GM18519 (cell line): ENCODE measurements around the gene RAI1.

Experiments
- ATAC-seq: cut with Tn5 transposase; IDR thresholded peaks from one replicate; pipeline ENCODE4 v1.9.1; 2021; ENCODE audit warnings: mild to moderate bottlenecking, moderate library complexity; ENCODE audit not compliant: unreplicated experiment, low FRiP score

RAI1 gene

GRCh38 chr17:17779015-17779611, 97.9 kb downstream of the RAI1 start:
- ATAC-seq = no peak

DNA sequence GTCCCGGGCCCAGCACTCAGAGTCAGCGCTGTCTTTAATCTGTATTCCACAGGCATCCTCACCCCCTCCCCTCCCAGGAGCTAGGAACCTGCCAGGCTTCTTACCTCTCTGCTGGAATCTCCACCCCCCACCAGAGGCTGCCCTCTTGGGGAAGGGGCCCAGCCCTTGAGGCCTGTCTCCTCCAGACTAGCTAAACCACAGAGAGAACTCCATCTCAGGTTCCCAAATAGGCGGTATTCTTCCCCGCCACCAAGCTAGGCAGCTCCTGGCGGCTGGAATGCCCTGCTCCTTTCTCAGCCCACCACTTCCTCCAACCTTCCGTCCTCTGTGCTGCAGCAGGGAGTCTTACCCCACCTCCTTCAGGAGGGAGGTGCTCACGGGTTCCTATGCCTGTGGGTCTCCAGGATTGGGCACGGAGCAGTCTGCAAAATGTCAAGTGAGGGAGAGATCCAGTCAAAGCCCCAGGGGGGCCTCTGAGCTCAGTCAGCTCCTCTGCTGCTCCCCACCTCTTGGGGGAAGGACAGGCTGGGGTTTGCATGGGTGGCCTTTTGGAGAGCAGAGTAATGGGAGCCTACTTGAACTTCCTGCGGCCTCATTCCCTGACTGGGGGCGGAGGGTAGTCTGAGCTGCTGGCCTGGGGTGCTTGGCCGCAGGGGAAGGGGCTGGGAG, 99.8 kb downstream of the RAI1 start:
- no peak for ATAC-seq

- ATAC-seq = no peak
These were observed 100.6 kb downstream of the RAI1 start for GRCh38 chr17:17781591-17782496.

- no peak for ATAC-seq
These were observed 101.4 kb downstream of the RAI1 start for GRCh38 chr17:17782523-17783115.

GRCh38 chr17:17783116-17783824, 102.0 kb downstream of the RAI1 start:
- ATAC-seq = no peak

- no peak for ATAC-seq
These were observed 102.8 kb downstream of the RAI1 start for GRCh38 chr17:17783825-17784656.

DNA sequence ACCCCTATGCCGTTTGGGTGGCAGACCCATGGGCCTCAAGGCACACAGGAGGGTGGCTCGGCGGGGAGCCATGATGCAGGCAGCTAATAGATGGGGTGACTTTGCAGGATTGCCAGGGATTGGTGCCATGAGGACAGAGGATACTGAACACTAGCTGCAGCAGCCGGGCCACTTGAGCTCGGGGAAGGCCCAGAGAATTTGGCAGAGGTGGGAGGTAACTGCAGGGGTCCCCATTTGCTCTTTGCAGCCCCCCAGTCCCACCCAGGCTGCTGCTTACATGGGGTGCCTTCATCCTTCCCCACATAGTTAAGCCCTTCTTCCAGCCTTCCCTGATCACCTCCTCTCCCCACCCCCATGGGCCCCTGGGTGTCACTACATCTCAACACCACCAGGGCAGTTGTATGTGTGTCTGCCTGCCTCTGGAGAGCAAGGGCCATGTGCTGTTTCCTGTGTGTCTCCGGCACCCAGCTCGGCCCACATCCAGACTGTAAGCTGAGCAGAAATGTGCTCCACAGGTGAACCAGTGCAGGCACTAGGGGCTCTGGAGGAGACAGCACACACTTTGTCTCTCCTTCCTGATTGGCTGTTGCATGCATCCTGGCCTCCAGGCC, 103.5 kb downstream of the RAI1 start:
- ATAC-seq = no peak

DNA sequence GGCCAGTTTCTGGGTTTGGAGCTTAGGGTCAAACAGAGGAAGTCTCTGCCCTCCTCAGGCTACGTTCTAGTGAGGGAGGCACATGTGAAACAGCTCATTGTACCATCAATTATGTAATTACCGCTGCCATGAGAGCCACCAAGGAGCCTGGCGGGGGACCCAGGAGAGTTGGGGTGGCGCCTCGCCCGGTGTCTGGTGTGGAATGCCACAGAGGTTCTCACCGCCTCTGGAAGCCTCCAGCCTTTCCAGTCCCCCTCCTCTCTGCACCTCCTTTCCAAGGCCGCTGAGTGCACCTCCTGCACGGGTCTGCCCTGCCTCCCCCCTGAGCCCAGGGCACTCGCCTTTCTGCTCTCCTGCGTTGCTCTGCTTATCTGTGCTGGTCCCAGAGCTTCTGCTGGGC, 104.1 kb downstream of the RAI1 start:
- ATAC-seq = no peak

DNA sequence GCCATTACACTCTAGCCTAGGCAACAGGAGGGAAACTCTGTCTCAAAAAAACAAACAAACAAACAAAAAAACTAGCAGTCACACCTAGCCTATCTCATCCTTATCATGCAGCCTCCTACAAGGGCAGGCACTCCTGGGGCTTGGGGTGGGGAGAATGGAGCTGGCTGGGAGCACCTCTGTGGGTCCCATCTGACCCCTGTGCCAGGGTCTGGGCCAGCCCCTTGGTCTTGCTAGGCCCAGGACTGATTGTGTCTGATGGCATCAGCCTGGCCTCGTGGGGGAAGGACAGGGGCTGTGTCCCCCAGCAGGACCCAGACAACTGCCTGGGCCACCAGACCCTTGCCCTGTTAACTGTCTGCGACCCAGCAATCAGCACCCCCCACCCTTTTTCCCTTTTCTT, 105.7 kb downstream of the RAI1 start:
- ATAC-seq = no peak

DNA sequence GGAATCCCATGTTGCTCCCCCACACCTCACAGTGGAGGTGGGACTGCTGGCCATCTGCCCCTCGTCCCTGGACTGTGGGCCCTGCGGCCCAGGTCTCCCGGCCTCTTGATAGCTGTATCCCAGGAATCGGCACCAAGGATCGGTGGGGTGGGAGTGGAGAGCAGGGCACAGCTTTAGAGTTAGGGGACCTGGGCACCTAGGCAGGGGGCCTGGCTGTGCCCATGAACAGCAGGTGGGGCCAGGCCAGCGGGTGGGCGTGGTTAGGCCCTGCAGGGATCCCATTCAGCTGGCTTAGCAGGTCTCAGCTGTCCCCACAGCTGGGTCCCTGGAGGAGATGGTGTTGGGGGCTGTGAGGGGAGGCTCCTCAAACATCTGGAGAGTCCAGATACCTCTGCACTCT, 106.3 kb downstream of the RAI1 start:
- no peak for ATAC-seq

- ATAC-seq = no peak
These were observed 107.7 kb downstream of the RAI1 start for GRCh38 chr17:17788967-17789366.

DNA sequence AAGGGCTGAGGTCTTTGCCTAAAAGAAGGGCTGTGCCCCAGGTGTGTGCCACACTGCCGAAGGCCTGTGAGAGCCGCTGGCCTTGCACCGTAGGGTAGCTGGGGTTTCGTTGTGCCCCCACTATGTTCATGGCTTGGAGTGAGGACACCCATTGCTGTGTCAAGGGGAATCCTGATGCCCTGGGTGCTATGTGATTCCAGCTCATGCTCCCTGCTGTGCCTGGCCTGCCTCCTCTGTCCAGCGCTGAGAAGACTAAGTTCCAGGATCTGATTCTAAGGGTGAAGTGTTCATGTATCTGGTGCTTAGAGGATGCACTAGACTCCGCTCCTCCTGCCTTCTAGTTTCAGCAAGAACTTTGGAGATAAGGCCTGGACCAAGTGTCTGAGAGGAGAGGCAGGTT, 108.2 kb downstream of the RAI1 start:
- no peak for ATAC-seq

- no peak for ATAC-seq
These were observed 108.8 kb downstream of the RAI1 start for GRCh38 chr17:17789828-17790636.

DNA sequence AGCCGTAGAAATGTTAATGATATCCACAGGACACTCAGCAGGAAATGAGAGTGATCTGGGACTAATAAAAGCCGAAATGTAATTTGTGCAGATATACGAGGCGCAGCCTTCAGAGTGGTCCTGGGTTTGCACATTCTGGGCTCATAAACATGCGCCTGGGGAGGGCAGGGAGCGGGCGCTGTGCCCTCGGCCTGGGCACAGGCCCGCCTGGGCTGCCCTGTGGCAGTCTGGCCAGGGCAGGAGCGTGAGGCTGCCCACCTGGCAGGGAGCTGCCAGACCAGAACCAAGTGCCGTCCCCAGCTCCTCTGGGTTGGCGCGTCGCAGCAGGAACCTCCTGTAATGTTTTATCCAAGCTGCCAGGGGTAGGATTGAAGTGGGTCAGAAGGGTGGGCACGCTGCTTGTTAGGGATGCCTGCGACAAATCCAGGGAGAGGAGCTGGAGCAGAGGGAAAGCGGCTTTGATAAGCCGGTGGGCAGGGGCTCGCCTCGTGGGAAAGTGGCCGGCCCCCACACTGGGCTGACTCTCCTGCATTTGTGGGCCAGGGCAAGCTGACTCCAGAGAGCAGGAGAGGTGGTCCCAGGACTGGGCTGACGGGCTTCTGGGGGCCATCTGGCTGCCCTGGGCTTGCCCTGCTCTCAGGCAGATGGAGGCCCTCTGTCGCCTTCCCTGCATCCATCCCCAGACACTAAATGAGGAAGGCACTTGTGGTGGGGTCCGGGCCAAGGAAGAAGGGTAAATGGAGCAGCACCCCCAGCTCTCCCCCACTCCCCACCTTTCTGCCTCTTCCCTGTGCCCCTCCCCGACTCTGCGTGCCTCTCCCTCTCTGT, 109.6 kb downstream of the RAI1 start:
- ATAC-seq = no peak

- no peak for ATAC-seq
These were observed 110.8 kb downstream of the RAI1 start for GRCh38 chr17:17792037-17792550.

DNA sequence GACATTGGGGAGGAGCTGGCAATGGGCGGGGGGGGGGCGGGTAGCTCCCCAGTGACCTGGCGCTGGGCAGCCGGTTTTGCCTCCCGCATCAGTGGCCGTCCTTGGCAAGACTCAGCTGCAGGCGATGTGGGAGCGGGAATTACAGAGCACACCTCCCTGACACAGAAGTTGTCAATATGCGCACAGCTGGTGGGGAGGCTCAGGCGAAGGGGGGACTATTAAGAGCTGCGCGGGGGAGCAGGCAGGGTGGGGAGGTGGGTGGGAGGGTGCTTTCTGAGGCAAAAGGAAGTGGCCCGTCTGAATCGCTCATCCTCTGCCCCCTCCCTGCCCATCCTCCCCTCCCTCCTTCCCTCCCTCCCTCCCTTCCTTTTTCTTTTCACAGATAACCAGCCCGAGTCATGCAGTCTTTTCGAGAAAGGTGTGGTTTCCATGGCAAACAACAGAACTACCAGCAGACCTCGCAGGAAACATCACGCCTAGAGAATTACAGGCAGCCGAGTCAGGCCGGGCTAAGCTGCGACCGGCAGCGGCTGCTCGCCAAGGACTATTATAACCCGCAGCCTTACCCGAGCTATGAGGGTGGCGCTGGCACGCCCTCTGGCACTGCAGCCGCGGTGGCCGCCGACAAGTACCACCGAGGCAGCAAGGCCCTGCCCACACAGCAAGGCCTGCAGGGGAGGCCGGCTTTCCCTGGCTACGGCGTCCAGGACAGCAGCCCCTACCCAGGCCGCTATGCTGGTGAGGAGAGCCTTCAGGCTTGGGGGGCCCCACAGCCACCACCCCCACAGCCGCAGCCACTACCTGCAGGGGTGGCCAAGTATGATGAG, 111.5 kb downstream of the RAI1 start:
- no peak for ATAC-seq
